Fibroblast of upper back skin (primary cell): ENCODE measurements around the gene CDC14B.
"Not testable (repeated sequence)": the region's sequence is repeated elsewhere in the genome, so short reads cannot be mapped to it uniquely, and the experiment has no call there.

Experiments used
- DNase-seq: peaks from one replicate; pipeline ENCODE4 v3.0.0-alpha.2; 2013

Gene CDC14B

GRCh38 chr9:96619491-96620180, at the start of gene CDC14B:
TSS of gene CDC14B (minus strand) at chr9:96619843. CDS start at chr9:96619378, 465 bp downstream.
- peak; percentile 93 for DNase-seq

GRCh38 chr9:96668868-96669534, 49.4 kb upstream of the CDC14B start:
- DNase-seq, result no peak

GRCh38 chr9:96667363-96667728, 47.7 kb upstream of the CDC14B start:
- no peak for DNase-seq

- peak; percentile 71 for DNase-seq
These were observed 47.2 kb upstream of the CDC14B start for GRCh38 chr9:96666653-96667362.

DNA sequence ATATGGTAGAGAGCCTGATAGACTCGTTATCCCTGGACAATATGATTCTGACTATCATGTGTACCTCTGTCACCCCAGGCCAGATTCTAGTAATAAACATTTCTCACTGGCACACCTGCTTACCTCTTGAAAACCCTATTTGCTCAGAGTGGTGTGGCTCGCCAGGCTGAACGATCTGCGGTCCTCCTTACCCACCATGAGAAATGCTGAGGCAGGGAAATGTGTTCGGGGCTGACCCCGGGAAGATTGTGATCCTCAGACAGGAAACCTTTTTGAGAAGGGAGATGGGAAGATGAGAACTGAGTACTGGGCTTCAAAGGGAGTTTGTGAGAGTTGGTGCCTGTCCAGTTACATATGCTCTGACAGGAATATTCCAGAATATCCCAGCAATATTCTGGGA, 46.1 kb upstream of the CDC14B start:
- DNase-seq, result no peak

DNA sequence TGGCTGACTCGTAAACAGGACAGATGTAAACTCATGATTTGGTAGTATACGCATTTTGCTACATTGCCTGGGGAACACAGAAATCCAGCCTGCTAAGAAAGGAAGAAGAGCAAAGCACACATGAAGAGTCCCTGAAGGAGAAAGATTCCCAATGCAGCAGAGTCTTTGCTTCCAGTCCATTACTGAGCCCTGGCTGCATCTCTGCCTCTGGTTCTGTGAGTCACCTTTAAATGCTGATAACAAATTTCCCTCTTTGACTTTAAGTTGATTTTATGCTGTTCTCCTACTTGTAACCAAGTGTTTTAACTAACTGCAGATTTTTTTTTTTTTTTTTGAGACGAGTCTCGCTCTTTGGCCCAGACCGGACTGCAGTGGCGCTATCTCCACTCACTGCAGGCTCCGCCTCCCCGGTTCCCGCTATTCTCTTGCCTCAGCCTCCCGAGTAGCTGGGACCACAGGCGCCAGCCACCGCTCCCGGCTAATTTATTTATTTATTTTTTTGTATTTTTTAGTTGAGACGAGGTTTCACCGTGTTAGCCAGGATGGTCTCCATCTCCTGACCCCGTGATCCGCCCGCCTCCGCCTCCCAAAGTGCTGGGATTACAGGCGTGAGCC, 44.0 kb upstream of the CDC14B start:
- no peak for DNase-seq

DNA sequence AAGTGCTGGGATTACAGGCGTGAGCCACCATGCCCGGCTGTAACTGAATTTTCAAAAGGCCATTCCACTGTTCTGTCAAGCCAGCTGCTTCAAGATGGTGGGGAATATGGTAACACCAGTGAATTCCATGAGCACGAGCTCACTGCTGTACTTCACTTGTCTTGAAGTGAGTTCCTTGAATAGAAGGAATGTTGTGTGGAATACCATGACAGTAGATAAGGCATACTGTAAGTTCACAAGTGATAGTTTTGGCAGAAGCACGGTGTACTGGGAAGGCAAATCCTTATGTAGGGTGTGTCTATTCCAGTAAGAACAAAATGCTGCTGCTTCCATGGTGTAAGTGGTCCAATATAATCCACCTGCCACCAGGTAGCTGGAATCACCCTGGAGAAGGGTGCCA, 42.1 kb upstream of the CDC14B start:
- DNase-seq, result peak; percentile 43

GRCh38 chr9:96660692-96661248, 41.1 kb upstream of the CDC14B start:
- DNase-seq, result no peak

DNA sequence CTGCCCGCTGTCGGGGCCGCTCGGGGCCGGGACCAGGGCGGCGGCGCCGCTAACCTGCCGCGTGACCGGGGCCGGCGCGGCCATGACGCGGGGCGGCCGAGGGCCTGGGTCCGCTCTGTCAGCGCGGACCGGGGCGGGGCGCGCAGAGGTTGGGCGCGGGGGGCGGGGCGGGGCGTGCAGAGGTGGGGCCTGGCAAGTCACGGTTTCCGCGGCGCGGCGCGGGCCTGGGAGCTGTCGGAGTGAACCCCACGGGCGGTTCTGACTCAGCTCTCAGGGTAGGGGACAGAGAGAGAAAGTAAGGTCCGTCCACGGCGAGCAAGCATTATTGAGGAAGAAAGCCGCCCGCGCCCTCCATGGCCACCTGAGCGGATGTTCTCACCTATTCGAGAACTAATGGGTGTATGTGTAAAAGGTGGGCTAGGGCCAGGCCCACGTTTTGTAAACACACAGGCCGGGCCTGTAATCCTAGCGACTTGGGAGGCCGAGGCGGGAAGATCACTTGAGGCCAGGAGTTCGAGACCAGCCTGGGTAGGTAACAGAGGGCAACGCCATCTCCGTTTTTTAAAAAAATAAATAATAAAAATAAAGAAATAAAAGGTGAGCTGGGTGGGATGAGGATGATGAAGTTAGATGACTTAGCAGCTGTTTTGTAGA, 35.7 kb upstream of the CDC14B start, which contains the start of gene PRXL2C:
TSS of gene PRXL2C (minus strand) at position 120 of the 654 bp plus-strand sequence. CDS start at position 84, 36 bp downstream.
- peak; percentile 36 for DNase-seq

DNA sequence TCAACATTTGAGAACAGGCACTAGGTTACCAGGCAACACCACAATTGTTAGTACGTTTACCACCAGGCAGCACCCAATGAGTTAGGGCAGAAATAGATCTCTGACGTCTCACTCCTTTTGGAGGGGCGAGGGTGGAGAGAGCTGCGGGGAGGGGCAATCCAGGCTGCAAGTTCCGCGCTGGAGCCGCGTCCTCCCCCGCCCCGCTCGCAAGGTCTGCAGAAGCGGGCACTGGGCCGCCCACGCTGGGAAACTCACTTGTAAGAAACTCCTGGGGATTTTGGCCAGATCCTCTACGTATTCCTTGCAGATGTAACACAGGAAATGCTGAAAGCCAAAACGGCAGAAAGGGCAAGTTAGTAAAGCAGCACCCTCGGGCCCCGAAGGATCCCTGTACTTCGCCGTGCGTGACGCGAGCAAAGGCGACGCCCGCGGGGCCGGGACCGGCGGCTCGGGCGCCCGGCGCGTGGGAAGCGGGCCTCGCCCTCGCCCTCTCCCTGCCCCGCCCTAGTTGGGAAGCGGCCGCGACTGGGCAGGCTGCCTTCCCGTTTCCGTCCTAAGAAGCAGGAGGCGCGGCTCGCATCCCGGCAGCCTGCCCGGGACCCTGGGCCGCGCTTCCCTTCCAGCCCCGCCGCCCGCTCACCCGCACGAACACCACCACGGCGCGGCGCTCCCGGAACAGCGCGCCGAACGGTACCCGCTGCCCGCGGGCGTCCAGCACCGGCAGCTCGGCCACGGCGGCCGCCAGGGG, 35.0 kb upstream of the CDC14B start:
- peak; percentile 58 for DNase-seq

DNA sequence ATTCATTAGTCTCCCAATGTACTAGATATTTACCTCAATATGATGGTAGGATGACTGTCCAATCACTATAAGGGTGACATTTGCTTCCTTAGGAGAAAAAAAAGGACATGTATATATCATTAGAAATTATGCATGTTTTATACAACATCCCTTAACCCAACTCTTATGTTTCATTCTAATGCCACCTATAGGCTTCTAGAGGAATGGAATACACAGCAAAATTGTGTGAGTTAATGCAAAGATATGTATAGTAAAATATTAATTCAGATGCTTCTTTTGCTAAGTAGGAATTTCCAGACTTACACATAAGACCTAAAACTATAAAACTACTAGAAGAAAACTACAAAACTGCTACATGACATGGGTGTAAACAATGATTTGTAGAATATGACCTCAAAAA, 32.0 kb upstream of the CDC14B start:
- peak; percentile 51 for DNase-seq

DNA sequence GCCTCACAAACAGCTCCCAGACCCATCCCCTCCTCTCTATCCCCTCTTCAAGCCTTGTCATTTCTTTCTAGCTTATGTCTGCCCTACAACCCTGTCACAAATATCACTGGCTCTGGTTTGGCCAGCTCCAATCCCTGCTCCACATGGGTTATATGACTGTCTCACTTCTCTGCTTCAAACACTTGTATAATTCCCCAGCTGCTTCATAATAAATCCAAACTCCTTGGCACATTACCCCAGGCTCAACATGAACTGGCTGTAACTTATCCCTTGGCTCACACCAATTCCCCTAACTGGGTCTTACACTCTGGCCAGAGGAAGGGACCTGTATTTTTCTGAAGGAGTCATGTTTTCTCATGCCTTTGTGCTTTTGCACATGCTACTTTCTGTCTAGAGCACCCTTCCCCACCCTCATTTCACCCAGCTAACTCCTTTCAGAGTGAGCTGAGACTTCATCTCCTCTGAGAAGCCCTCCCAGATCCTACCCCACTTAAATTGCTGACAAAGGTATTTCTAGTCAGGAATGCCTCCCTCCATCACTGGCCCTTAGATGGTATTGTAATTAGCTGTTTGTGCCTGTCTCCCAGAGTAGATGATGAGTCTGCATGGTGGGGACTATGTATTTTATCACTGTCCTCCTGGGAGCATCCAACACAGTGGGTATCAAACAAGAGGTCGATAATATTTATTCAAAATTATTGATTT, 30.1 kb upstream of the CDC14B start:
- DNase-seq, result no peak

DNA sequence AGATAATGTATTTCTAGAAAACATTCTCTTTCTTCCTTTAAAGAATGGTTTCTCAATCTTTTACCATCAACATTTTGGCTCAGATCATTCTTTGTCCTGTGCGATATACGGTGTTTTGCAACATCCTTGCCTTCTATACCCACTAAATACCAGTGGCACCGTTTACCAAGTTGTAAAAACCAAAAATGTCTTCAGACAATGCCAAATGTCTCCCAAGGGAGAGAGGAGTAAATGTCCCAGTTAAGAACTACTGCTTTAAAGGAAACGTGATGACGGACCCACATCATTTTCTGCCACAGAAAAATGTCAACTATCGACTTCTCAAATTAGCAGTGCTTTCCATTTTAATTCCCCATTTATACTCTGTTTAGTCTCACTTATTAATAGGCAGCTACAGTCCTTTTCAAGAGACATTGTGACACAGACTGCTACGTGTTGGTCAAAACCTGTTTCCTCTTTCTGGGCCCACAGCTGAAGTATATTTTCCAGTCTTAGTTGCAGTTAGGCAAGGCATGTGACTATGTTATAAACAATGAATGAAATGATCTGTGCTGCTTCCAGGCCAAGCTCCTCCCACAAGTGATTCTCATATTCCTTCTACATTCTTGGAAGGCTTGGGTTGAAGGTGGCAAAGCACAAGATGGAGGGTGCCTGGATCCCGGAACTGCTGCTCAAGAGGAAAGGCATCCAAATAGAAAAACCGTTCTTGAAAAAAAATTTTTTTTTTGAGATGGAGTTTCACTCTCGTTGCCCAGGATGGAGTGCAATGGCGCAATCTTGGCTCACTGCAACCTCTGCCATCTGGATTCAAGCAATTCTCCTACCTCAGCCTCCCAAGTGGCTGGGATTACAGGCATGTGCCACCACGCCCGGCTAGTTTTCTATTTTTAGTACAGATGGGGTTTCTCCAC, 26.7 kb upstream of the CDC14B start:
- DNase-seq, result peak; percentile 67

DNA sequence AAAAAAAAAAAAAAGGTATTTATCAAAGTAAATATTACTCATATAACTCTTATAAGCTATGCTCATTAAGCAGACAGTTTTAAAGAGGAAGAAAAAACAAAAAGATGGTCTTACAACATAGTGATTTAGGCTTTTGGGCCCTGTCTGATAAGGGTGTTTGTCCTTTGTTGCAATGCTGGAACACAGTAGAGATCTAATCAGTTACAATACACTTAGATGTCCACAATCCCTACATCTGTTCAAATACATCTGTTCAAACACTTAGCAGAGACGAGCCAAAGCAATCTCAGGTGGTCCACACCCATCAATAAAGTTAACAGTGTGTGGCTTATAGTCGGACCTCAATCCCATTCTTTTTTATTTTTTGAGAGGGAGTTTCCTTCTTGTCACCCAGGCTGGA, 24.5 kb upstream of the CDC14B start:
- no peak for DNase-seq

DNA sequence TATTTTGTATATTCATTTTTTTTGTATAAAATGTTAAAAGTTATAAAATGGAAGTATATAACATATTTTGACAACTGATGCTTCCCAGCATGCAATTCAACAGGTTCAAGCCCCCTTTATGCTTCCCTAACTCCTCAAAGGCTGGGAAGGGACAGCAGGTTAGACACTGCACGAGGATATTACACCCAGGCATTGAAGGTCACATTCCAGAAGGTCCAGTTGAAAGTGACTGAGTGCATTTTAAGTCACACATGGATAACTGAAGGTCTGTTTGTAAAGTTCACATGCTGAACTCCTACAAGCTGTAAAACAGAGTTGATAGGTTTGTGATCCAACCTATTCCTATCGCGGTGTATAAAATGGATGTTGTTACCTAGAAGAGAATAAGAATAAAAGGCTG, 21.9 kb upstream of the CDC14B start:
- DNase-seq, result no peak

- no peak for DNase-seq
These were observed 19.1 kb upstream of the CDC14B start for GRCh38 chr9:96638606-96639364.

DNA sequence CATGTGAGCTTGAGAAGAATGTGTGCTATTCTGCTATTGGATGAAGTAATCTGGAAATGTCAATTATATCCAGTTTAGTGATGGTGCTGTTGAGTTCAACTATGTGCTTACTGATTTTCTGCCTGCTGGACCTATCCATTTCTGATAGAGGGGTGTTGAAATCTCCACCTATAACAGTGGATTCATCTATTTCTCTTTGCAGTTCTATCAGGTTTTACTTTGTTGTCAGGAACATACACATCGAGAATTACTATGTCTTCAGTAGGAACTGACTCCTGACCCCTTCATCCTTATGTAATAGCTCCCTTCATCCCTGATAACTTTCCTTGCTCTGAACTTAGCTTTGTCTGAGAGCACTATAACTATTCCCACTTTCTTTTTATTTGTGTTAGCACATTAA, 16.7 kb upstream of the CDC14B start:
- no peak for DNase-seq

GRCh38 chr9:96633579-96633978, 13.9 kb upstream of the CDC14B start:
- DNase-seq, result not testable (repeated sequence)

- DNase-seq, result no peak
These were observed 7.3 kb upstream of the CDC14B start for GRCh38 chr9:96626912-96627311.
